ENCODE data around the gene NKAIN2. TPM values are rescaled to one million over a fixed set of nuclear protein-coding genes. Genes with fewer than 3 reads are reported as not detected.
"Not testable (repeated sequence)": the region's sequence is repeated elsewhere in the genome, so short reads cannot be mapped to it uniquely, and the experiment has no call there.

NKAIN2 gene
- total RNA-seq, 1 experiment from 2014 or later, result 0.23 TPM

GRCh38 chr6:124203101-124203811 is 399.6 kb downstream of the NKAIN2 start:
- no peak for DNase-seq (ENCODE audit: low spot score)

GRCh38 chr6:124203812-124204167 is 400.1 kb downstream of the NKAIN2 start:
- DNase-seq (ENCODE audit: low spot score), result no peak

GRCh38 chr6:124205921-124206320 is 402.3 kb downstream of the NKAIN2 start:
- no peak for DNase-seq (ENCODE audit: low spot score)

- DNase-seq (ENCODE audit: low spot score), result no peak
Observed at GRCh38 chr6:124223611-124224345, 420.1 kb downstream of the NKAIN2 start.

- no peak for DNase-seq (ENCODE audit: low spot score)
Observed at GRCh38 chr6:124226396-124226795, 422.7 kb downstream of the NKAIN2 start.

- no peak for DNase-seq (ENCODE audit: low spot score)
Observed at GRCh38 chr6:124233221-124233620, 429.6 kb downstream of the NKAIN2 start.

- no peak for DNase-seq (ENCODE audit: low spot score)
Observed at GRCh38 chr6:124234801-124235200, 431.1 kb downstream of the NKAIN2 start.

- DNase-seq (ENCODE audit: low spot score), result no peak
Observed at GRCh38 chr6:124237911-124238310, 434.2 kb downstream of the NKAIN2 start.

- DNase-seq (ENCODE audit: low spot score), result not testable (repeated sequence)
Observed at GRCh38 chr6:124238408-124238807, 434.7 kb downstream of the NKAIN2 start.

GRCh38 chr6:124254941-124255685 is 451.4 kb downstream of the NKAIN2 start:
- DNase-seq (ENCODE audit: low spot score), result no peak

- DNase-seq (ENCODE audit: low spot score), result no peak
Observed at GRCh38 chr6:124260337-124260736, 456.7 kb downstream of the NKAIN2 start.

GRCh38 chr6:124269733-124270132 is 466.1 kb downstream of the NKAIN2 start:
- DNase-seq (ENCODE audit: low spot score), result no peak

- no peak for DNase-seq (ENCODE audit: low spot score)
Observed at GRCh38 chr6:124273701-124274100, 470.0 kb downstream of the NKAIN2 start.

- no peak for DNase-seq (ENCODE audit: low spot score)
Observed at GRCh38 chr6:124282541-124282940, 478.9 kb downstream of the NKAIN2 start.

GRCh38 chr6:124283486-124283885 is 479.8 kb downstream of the NKAIN2 start:
- DNase-seq (ENCODE audit: low spot score), result no peak

GRCh38 chr6:124285146-124285545 is 481.5 kb downstream of the NKAIN2 start:
- DNase-seq (ENCODE audit: low spot score), result no peak

- no peak for DNase-seq (ENCODE audit: low spot score)
Observed at GRCh38 chr6:124294574-124295200, 491.0 kb downstream of the NKAIN2 start.

GRCh38 chr6:124297507-124297906 is 493.8 kb downstream of the NKAIN2 start:
- no peak for DNase-seq (ENCODE audit: low spot score)

GRCh38 chr6:124298730-124299129 is 495.1 kb downstream of the NKAIN2 start:
- no peak for DNase-seq (ENCODE audit: low spot score)

GRCh38 chr6:124300907-124301306 is 497.2 kb downstream of the NKAIN2 start:
- not testable (repeated sequence) for DNase-seq (ENCODE audit: low spot score)

- DNase-seq (ENCODE audit: low spot score), result no peak
Observed at GRCh38 chr6:124303971-124304370, 500.3 kb downstream of the NKAIN2 start.

- DNase-seq (ENCODE audit: low spot score), result no peak
Observed at GRCh38 chr6:124310139-124310538, 506.5 kb downstream of the NKAIN2 start.
